Forelimb muscle (tissue), 1 donor: ENCODE measurements around the gene IL32. TPM values are rescaled to one million over a fixed set of nuclear protein-coding genes. Genes with fewer than 3 reads are reported as not detected.
"Not testable (repeated sequence)": the region's sequence is repeated elsewhere in the genome, so short reads cannot be mapped to it uniquely, and the experiment has no call there.

Experiments
- DNase-seq: peaks from one replicate; pipeline ENCODE4 v3.0.0-alpha.2; 2013; ENCODE audit warnings: low read depth
- polyA plus RNA-seq: library from polyadenylated mRNA; unstranded; fragments of 120-200 nt; gene quantifications from one replicate; pipeline ENCODE4 v1.2.1, GENCODE V29; 2013; ENCODE audit not compliant: insufficient read length

Gene IL32
- polyA plus RNA-seq, 1 donor, result 121 TPM

DNA sequence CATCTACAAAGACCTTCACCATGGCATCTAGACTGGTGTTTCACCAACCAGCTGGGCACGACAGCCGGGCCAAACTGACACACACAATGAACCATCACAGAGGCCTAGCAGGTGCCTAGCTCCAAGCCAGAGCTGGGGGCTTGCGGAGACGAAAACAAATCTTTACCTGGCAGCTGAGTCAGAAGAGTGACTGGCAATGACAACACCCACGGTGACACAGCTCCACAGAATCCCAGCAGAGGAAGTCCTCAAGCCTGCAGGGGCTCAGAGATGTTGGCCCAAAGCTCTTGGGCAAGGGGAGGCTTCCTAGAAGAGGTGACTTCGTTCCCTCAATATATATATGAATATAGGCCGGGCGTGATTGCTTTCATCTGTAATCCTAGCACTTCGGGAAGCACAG is 13.9 kb upstream of the IL32 start:
- DNase-seq, result no peak

DNA sequence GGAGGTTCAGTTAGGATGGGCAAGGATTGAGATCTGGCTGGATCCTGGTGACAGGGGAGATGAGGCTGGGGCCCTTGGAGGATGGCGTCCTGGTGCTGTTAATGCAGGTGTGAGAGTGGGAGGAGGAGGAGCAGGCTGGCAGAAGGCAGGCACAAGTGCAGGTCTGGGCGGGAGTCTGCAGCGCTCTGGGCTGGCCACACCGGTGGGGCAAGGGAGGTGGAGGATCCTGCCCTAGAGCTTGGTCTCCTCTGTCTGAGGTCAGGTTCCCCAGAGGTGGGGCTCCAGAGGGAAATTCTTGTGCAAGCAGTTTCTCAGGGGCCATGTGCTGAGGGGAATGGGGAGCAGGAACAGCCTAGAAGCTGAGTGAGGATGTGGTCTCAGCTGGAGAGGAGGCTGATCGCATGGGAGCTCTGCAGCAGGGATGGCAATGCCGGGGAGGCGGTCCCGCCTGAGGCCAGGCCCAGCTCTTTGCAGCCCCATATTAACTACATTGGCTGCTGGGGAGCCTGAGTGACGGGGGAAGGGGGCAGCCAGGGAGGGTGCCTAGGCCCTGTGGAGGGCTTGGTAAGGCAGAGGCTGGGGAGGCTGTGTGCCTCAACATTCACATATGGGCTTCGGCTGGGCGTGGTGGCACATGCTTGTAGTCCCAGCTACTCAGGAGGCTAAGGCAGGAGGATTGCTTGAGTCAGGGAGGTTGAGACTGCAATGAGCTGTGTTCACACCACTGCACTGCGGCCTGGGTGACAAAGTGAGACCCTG is 12.7 kb upstream of the IL32 start:
- DNase-seq, result not testable (repeated sequence)

DNA sequence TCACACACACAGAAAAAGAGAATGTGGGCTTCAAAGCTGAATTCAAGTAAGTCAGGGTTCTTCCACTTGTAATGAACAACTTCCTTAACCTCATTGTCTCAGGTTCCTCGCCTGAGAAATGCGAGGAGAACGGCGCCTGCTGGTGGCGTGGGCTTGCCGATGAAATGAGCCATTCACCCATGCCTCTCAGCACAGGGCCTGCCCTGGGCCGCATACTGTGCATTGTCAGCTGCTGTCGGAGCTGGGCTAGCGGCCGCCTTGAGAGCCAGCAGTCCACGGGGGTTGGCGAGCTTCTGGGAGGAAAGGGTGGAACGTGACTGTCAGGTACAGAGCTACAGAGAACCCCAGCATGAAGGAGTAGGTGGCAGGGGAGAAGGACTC is 12.1 kb upstream of the IL32 start:
- not testable (repeated sequence) for DNase-seq

DNA sequence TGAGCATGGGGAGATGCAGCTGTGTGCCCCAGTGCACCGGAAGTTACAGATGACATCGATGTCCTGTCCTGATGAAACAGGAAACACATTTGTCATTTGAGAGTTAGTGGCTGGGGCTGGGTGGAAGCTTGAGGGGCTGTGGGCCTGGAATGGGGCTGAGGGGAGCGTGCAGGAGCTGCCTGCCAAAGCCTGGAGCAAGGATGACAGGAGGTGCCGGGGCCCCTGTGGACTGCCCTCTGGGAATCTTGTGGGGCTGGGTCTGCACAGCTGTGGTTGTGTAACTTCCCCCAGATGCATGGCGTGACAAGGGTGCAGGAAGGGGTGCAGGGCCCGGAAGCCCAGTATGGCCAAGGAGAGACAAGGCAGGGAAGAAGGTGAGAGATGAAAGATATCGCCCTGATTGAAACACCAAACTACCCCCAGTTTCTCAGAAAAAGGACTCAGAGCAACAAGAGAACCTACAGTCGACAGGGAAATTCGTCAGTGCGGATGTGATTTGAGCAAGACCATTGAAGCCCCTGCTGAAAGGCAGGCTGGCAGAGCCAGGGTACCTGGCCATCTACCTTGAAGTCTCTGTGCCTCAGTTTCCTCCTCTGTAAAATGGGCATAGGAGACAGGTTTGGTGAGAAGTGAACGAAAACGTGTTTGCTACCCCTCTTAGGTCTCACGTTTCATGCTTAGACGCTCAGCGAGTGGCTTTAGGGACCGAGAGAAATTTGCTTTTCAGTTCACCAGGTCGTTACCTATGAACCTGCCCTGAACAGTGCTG is 10.3 kb upstream of the IL32 start:
- DNase-seq, result no peak

DNA sequence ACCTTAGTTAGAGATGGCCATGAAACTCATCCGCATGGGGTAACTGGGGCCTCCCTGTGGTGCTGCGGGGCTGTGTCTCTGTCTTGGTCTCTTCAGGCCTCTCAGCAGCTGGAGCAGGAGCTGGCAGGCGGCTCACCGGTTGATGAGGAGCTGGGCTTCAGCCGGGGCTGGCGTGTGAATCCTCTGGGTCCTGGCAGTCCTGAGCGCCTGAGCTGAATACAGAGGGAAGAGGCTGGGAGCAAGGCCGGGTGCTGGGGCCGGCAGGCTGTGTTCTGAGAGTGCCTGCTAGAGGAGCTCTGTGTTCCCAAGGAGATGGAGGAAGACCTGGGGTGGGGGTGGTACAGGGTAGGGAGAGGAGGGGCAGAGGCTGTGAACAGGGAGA is 9.7 kb upstream of the IL32 start:
- DNase-seq, result not testable (repeated sequence)

DNA sequence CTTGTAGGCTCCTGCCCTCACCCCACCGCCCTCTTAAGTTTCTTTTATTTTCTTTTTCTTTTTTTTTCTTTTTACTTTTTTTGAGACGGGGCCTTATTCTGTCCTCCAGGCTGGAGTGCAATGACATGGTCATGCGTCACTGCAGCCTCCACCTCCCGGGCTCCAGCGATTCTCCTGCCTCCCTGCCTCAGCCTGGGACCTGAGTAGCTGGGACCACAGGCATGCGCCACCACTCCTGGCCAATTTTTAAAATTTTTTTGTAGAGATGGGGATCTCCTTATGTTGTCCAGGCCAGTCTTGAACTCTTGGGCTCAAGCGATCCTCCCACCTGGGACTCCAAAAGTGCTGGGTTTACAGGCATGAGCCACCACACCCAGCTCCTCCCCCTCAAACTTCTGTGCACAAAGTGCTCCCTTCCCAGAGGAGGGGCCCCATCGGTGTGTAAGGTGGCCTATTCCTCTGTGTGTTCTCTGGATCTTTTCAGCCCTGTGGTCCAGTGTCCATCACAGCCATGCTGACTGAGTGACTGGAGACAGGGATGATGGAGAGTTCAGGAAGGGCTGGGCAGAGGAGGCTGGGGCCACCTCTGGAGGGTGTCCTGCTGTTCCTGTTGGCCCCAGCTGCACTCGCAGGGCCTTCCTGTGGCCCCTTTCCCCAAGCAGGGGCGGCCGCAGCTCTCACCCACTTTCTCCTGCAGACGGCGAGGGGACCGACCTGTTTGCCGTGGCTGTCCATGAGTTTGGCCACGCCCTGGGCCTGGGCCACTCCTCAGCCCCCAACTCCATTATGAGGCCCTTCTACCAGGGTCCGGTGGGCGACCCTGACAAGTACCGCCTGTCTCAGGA is 8.9 kb upstream of the IL32 start:
- DNase-seq, result no peak

DNA sequence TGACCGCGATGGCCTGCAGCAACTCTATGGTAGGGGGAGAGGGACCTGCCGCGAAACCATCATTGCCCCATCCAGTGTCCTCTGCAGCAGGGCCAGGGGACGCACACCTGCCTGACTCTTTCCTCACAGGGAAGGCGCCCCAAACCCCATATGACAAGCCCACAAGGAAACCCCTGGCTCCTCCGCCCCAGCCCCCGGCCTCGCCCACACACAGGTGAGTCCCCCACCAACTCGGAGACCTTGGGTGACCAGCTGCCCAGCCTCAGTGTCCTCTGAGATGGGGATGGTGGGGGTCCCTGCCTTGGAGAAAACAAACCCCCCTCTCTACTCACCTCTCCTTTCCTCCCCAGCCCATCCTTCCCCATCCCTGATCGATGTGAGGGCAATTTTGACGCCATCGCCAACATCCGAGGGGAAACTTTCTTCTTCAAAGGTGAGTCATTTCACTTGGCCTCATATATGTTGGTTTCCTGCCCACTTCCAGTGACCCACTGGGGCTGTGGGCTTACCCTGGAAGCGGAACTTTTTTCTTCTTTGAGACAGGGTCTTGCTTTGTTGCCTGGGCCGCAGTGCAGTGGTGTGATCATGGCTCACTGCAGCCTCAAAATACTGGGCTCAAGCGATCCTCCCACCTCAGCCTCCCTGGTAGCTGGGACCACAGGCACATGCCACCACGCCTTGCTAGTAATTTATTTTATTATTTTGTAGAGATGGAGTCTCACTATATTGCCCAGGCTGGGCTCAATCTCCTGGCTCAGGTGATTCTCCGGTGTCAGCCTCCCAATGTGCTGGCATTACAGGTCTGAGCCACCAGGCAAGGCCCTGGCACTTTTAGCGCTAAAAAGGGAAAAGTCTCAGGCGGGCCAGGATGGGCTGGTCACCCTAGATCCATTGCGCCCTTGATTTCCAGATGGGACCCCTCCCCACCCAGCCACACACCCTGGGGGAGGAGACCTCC is 8.0 kb upstream of the IL32 start:
- DNase-seq, result no peak

DNA sequence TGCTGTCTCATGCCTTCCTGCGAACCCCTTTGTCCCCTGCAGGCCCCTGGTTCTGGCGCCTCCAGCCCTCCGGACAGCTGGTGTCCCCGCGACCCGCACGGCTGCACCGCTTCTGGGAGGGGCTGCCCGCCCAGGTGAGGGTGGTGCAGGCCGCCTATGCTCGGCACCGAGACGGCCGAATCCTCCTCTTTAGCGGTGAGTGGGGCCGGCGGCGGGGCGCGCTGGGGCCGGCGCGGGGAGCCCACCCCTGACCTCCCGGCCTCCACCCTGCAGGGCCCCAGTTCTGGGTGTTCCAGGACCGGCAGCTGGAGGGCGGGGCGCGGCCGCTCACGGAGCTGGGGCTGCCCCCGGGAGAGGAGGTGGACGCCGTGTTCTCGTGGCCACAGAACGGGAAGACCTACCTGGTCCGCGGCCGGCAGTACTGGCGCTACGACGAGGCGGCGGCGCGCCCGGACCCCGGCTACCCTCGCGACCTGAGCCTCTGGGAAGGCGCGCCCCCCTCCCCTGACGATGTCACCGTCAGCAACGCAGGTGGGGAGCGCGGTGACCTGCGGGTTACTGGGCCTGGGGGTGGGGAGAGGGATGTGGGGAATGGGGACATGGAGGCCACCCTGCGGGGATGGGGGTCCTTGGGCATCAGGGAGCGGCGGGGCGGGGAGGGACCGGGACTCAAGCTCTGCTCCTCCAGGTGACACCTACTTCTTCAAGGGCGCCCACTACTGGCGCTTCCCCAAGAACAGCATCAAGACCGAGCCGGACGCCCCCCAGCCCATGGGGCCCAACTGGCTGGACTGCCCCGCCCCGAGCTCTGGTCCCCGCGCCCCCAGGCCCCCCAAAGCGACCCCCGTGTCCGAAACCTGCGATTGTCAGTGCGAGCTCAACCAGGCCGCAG is 7.1 kb upstream of the IL32 start:
- no peak for DNase-seq

DNA sequence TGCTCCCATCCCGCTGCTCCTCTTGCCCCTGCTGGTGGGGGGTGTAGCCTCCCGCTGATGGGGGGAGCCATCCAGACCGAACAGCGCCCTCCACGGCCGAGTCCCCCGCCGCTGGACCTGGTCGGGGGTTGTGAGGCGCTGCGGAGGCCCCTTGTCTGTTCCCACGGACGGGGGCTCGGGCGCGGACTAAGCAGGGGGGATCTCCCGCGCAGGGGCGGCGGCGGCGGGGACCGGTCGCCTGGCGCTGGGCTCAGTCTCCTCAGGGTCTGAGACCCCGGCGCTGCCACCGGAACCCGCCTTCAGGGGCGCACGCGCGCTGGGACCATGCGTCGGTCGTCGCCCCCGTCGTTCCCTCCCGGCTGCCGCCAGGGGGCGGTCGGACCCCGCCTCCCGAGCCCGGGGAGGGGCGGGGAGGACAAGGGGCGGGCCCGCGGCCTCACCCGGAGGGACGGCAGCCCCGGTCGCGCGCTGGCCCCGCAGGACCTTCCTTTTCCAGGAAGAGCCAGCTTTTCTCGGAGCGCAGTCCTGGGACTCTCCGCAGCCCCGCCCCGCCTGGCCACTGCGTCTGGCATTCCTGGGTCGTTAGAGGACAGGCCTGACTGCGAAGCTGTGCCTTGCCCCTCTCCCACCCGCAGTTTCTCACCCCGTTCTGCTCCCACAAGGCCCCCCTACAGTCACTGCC is 6.3 kb upstream of the IL32 start:
- DNase-seq, result peak; percentile 41

DNA sequence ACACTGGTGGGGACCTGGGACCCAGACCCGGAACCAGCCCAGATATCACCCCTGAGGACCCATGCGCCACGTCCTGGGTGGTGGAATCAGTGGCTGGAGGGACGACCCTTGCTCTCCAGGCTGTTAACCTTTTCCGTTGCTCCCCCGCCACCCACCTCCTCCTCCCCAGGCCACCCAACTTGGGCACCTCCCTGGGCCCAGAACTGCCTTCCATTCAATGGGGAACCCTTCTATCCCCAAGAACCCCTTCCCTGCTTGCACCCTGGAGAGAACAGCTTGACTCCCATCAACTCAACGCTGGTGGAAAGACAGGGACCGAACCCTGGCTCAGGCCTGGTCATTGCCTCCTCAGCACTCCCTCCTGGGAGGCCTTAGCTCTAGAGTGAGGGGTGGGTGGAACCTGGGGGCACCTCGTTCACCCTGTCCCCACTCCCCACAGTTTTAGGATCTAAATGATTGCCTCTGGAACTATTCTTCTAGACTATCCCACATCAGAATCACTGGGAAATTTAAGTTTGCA is 5.7 kb upstream of the IL32 start:
- DNase-seq, result no peak

DNA sequence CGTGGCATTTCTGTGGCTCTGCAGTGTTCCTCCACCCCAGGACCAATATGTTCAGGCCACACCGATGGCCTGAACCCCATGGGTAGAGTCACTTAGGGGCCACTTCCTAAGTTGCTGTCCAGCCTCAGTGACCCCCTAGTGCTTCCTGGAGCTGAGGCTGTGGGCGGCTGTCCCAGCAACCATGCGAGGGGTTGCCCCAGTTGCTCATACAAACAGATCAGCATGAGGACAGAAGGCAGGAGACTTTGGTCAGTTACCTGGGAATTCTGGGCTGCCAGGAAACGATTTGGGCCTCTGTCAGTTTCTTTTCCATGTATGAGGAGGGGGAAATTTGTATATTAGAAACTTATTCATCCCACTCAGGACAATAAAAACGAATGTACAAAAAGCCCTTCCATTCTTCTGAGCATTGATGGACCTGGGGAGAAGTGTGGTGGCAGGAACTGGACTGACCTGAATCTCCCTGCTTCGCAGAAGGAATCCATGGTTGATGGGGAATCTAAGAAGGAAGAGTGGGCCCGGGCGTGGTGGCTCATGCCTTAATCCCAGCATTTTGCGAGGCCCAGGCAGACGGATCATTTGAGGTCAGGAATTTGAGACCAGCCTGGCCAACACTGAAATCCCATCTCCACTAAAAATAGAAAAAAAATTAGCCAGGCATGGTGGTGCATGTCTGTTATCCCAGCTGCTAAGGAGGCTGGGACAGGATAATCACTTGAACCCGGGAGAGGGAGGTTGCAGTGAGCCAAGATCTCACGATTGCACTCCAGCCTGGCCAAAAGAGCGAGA is 4.9 kb upstream of the IL32 start:
- DNase-seq, result no peak

DNA sequence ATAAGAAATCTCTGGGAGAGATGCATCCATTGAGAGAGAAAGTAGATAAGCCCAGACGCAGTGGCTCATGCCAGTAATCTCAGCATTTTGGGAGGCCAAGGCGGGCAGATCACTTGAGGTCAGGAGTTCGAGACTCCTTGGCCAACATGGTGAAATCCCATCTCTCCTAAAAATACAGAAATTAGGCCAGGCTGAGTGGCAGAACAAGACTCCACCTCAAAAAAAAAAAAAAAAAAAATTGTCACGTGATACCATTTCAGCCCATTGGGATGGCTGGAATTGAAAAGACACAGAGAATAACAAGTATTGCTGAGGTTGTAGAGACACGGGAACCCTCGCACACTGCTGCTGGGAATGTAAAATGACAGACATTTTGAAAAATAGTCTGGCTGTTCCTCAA is 2.9 kb upstream of the IL32 start:
- DNase-seq, result no peak

DNA sequence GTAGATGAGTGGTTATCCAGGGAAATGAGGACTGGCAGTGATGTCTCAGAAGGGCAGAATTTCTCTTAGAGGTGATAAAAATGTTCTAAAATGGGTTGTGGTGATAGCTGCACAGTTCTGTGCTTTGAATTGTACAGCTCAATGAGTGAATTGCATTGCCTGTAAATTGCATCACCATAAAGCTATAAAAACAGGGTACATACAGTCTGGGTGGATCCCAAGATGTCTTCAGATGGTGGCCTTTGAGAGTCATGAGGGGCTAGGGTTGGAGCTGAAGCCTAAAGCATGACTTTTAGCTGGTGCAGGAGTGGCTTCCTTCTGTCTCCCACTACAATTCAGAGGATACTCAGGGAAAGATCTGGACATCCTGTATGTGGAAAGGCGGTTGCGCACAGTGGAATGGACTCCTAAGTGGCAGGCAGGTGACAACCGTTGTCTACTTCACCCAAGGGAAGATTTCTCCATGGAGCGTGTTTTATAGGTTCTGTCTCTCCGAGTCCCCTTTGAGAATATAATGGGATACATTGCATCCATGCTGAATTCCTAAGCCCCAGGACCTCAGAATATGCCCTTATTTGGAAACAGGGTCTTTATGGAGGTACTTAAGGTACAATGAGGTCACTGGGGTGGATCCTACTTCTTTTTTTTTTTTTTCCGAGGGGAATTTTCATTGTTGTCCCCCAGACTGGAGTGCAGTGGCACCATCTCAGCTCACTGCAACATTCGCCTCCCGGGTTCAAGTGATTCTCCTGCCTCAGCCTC is 1.6 kb upstream of the IL32 start:
- no peak for DNase-seq

DNA sequence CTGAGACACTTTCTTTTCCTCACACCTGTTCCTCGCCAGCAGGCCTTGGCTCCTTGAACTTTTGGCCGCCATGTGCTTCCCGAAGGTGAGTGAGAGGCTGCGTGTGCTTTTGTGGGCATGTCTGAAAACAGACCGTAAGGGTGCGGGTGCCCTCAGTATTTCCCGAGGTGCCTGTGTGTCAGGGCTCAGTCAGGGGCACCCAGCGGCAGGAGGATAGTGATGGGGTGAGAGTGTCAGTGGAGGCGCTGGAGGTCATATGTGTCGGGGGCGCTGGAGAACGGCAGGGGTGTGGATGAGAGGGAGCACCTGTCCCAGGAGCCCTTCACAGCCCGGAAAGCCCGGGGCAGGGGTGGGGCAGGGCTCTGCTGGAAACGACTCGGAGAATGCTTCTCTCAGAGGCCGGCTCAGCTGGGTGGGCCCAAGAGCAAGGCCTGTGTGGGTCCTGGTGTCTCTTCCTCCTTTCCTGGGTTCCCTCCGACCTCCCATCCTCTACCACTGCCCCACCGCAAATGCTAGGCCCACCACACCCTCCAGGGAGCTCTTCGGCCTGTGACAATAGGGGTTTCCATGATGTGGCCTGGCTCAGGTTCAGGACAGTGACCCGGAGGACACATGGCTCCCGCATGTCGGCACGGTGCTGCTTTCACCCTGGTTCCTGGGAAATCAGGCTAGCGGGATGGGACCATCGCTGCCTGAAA is 451 bp downstream of the IL32 start:
- no peak for DNase-seq

DNA sequence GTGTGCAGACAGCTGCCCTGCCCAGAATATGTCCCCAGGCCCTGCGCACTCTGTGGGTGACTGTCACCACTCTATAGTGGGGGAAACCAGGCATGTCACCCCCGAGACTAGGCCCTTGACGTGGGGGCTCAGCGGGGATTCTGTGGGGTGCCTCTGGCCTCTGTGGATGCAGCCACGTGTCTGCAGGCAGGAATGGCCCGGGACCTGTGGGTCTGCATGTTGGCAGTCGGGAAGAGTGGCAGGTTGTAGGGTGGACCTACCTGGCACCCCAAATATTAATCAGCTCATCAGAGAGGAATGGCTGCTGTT is 954 bp downstream of the IL32 start:
- DNase-seq, result no peak

DNA sequence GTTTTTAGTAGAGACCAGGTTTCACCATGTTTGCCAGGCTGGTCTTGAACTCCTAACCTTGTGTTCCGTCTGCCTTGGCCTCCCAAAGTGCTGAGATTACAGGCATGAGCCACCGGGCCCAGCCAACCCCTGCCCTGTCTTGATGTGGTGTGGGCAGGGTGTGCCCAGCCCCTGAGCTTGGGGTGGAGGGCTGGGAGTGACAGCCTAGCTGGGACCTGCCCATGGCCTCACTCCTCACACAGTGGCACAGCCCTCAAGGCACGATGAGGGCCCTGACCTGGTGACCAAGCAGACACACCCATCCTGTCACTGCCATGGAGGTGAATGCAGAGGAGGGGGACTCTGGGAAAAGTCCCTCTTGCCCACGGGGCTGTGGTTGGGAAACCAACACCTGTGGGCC is 3.0 kb downstream of the IL32 start:
- no peak for DNase-seq

DNA sequence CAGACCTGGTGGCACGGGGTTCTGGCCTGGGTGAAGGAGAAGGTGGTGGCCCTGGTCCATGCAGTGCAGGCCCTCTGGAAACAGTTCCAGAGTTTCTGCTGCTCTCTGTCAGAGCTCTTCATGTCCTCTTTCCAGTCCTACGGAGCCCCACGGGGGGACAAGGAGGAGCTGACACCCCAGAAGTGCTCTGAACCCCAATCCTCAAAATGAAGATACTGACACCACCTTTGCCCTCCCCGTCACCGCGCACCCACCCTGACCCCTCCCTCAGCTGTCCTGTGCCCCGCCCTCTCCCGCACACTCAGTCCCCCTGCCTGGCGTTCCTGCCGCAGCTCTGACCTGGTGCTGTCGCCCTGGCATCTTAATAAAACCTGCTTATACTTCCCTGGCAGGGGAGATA is 3.7 kb downstream of the IL32 start:
- not testable (repeated sequence) for DNase-seq
